Peyer's patch (tissue), 4 donors: ENCODE measurements around the gene AGBL4.

Source experiments
- POLR2A ChIP-seq, 2 donors: fragments of 450-650 bp; IDR thresholded peaks; one replicate each; pipeline ENCODE4 v1.5.1; 2017; ENCODE audit warnings: antibody characterized with exemption in 2 of 2, mild to moderate bottlenecking in 2 of 2, moderate library complexity in 2 of 2
- TF ChIP-seq, protein P1 (sequence below), 6 experiments: fragments of 450-650 bp in 4 of 6; fragments of 200-600 bp in 2 of 6; sonication (generic) in 1 of 6; IDR thresholded peaks; one replicate each; pipeline ENCODE4 v1.5.1; 2017 to 2019; ENCODE audit warnings: antibody characterized with exemption in 6 of 6, mild to moderate bottlenecking in 3 of 6, moderate library complexity in 1 of 6

DNA sequence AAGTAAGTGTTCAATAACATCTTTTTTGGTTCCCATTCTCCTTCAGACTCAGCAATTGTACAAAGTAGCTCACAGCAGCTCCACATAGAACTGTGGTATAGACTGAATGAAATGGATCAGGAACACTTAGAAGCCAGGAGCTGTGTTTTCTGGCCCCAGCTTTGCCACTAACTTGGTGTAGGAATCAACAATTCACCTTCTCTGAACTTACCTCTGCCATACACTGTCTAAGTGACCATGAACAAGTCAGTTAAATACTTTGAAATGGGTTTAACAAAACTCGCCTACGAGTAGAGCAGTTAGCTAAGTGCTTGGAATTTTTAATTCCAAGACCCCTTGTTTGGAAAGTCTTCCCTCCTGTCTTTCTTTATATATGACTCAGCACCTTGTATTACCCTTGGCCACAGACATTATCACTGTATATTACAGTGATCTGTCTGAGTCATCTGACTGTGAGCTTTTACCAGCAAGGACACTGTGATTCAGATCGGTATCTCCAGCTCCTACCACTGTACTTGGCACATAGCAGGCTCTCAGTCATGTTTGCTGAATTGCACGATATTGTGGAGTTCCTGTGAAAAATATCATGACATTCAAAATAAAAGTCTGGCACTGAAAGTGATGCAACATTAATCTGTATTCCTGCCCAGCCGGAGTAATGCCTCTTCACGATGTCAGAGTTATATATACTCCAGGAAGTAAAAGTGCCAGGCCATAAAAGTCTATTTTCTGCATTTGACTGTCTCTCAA lies 1145.4 kb downstream of the AGBL4 start:
- TF ChIP-seq, protein P1, sequence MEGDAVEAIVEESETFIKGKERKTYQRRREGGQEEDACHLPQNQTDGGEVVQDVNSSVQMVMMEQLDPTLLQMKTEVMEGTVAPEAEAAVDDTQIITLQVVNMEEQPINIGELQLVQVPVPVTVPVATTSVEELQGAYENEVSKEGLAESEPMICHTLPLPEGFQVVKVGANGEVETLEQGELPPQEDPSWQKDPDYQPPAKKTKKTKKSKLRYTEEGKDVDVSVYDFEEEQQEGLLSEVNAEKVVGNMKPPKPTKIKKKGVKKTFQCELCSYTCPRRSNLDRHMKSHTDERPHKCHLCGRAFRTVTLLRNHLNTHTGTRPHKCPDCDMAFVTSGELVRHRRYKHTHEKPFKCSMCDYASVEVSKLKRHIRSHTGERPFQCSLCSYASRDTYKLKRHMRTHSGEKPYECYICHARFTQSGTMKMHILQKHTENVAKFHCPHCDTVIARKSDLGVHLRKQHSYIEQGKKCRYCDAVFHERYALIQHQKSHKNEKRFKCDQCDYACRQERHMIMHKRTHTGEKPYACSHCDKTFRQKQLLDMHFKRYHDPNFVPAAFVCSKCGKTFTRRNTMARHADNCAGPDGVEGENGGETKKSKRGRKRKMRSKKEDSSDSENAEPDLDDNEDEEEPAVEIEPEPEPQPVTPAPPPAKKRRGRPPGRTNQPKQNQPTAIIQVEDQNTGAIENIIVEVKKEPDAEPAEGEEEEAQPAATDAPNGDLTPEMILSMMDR (IDR thresholded peaks at IDR 0.05), result no peak
- TF ChIP-seq POLR2A (IDR thresholded peaks at IDR 0.05), result no peak
